Activated CD8-positive, alpha-beta memory T cell treated with anti-CD3 and anti-CD28 coated beads, Interleukin-2, amount 50 U/mL, for 48 hours (primary cell): Measurements from ENCODE around the gene GNG12.

Experiments used
- DNase-seq: peaks from one replicate; pipeline ENCODE4 v3.0.0-alpha.2; 2020

The GNG12 gene

GRCh38 chr1:67724928-67725560, 108.2 kb downstream of the GNG12 start:
- DNase-seq, result no peak

DNA sequence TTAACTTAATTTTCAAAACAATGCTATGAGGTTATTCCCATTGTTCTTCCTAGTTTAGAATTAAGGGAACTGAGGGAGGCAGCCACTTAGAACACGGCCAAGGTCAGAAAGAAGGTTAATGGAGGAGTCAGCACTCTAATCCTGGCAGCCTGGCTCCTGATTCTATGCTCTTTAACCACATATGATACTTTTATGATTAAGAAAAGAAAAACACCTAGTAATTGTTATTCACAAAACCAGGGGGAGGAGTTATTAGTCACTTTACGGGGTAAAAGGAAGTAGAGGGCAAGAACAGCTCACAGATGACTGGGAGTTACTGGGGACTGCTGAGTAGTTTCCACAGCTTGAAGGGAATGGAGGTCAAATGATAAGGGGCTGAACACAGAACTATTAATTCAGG, 109.6 kb downstream of the GNG12 start:
- no peak for DNase-seq

GRCh38 chr1:67723126-67723525, 110.1 kb downstream of the GNG12 start:
- DNase-seq, result no peak

GRCh38 chr1:67722292-67722944, 110.8 kb downstream of the GNG12 start:
- no peak for DNase-seq

GRCh38 chr1:67721650-67722291, 111.5 kb downstream of the GNG12 start:
- no peak for DNase-seq

DNA sequence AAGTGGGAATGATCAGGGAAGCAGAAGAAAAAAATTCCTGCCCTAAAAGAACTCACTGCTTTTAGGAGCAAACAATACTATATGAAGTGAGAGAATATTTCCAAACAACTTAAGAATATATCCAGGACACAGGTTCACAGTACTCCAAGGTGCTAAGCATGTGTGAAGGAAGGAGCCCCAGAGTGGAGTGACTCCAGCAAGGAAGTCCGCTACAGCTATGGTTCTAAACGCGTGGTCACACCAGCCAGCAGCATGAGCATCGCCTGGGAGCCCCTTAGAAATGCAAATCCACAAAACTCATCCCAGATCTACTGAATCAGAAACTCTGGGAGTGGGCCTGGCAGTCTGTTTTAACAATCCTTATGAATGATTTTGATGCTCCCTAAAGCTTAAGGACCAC, 112.2 kb downstream of the GNG12 start:
- DNase-seq, result no peak

GRCh38 chr1:67719329-67720196, 113.7 kb downstream of the GNG12 start:
- DNase-seq, result no peak

GRCh38 chr1:67717876-67718275, 115.4 kb downstream of the GNG12 start:
- DNase-seq, result no peak

DNA sequence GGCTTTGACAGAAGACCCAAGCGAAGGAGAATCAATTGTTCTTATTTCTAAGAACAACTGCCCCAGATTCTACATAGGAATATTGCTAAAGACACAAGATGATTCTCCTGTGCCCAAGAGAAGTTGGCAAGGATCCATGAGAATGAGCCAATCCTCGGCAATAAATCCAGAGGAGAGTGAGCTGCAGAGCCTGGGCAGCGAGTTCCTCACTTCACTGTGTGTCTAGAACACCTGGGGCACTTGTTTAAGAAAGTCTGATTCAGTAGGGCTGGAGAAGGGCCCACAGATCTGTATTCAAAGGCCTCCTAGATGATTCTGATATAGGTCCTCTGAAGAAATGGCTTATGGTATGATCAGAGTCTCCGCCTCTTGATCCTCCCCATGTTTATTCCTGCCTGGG, 116.5 kb downstream of the GNG12 start:
- DNase-seq, result no peak

- DNase-seq, result no peak
Observed at GRCh38 chr1:67715819-67716218, 117.4 kb downstream of the GNG12 start.

DNA sequence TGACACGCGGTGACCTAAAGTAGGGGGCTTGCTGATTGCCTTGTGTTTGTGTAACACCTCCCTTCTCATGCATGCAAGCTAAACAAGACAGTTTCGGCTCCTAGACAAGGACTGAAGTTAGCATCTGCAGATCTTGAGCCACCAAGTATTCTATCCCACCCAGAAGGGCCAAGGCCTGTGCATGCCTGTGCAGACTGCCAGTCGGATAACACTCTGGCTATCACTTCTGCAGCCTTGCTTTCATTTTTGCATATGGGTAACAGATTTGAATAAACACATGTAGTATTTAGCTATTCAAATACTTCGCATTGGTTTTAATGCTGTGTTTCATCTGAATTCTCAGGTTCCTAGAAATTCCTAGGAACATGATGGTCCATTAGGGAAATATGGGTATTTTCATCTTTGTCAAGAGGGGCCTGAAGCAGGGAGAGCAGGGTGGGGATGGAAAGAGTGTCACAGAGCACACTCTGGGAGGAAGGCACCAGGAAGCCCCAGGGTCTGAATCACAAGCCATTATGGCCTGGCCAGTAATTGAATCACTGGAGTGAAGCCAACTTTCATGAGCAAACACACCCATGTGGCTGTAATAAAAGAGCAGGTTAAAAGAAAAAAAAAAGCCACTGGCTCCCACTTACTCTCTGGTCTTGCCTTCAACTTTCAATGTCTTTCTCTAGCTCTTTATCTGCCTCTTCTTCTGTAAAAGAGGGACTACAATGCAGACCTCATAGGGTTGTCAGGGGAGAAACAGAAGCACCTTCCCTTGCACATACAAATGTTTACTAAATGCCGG, 120.0 kb downstream of the GNG12 start:
- DNase-seq, result no peak

GRCh38 chr1:67711855-67712212, 121.4 kb downstream of the GNG12 start:
- DNase-seq, result no peak

GRCh38 chr1:67711158-67711854, 122.0 kb downstream of the GNG12 start:
- no peak for DNase-seq

GRCh38 chr1:67710417-67710816, 122.8 kb downstream of the GNG12 start:
- no peak for DNase-seq

DNA sequence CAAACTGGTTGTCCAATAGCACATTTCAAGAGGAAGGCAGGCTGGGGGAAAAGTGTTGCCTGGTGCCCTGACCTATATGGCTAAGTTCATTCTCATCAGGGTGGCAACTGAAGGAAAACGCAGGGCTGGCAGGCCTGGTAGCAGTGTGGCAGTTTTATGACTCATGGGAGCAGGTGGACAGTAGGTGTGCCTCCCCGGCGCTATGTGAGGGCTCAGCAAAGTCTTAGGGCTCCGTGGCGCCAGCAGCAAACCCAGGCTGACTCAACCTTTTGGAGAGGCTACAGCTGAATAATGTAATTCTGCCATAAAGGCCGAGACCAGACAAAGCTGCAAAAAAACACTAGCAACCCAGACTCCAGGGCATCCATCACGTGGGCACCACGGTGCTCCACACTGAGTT, 124.7 kb downstream of the GNG12 start:
- no peak for DNase-seq

DNA sequence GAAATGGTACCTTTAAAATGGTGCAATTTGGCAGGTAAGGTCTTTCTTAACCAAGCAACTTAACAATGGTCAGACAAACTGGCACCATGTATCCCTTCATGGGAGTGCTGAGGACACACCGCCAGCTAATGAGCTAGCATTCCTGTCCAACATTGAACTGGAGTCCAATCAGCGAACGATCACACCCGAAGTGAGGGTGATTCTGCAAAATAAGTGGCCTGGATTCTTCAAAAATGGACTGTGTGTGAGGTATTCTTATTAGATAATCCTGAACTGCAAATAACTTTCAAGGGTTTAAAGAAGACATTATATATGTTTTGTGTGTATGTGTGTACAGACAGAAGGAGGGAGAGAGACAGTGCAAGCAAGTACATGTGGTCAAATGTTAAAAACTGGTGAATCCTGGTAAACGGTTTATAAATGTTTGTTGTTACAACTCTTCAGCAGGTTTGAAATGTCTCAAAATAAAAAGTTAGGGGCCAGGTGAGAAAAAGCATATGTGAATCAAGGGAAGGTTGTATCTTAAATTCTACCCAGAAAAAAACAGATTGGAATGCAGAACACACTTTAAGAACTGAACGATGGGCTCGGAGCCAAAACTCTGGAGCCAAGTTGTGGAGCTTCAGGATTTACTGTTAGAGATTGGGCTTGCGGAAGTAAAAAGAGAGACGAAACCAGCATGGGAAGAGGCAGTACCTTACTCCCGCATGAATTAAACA, 127.4 kb downstream of the GNG12 start:
- DNase-seq, result no peak

GRCh38 chr1:67704351-67704750, 128.9 kb downstream of the GNG12 start:
- DNase-seq, result no peak

- no peak for DNase-seq
Observed at GRCh38 chr1:67701876-67702275, 131.4 kb downstream of the GNG12 start.

DNA sequence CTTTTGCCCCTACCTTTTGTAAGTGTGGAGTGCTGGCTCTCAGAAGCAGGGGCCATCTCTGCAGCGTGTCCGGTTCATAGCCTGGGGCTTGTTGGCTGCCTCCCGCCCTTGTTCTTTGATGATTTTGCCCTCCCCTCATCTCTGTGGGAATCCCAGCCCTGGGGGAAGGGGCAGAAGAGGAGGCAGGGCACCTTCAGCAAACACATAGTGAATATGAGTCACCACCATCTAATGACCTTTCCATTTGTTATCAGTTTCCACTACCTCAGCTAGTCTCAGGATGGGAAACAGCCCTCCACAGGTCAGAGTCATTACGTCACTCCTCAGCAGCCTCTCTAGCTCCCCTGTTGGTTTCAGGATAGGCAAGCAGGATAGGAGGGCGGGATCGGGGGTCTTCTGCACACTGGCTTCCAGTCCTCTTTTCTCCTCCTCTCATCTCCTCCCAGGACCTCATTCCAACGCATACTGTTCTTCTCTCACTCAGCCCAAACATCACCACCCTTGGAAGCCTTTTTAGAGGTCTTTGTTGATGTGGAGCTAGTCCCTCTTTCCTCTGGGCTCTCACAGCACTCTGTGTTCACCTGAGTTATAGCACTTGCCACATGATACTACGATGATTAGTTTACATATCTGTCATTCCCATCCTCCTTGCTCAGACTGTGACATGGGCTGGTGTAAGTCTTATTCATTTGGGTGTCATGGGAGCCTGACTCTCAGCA, 132.4 kb downstream of the GNG12 start:
- DNase-seq, result no peak

GRCh38 chr1:67700220-67700619, 133.0 kb downstream of the GNG12 start:
- DNase-seq, result no peak

DNA sequence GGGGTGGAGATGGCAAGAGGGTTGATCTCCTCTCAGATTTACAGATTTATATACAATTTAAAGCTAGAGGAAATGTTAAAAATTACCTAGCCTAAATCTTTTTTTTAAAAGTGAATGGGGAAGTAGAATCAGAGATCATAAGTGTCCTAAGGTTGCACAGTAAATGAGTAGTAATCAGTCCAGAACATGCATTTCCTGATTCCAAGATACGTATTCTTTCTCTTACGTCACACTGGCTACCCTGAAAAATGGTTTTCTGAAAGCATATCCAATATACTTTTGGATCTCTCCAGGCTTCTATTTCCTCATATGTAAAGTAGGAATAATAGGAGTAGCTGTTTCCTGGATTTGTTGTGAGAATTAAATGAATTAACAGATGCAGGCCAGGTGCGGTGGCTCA, 136.6 kb downstream of the GNG12 start:
- no peak for DNase-seq
